ENCODE results near the gene VSX1. TPM values are rescaled to one million over a fixed set of nuclear protein-coding genes. Genes with fewer than 3 reads are reported as not detected.

Gene VSX1
- 0.46 TPM for total RNA-seq

DNA sequence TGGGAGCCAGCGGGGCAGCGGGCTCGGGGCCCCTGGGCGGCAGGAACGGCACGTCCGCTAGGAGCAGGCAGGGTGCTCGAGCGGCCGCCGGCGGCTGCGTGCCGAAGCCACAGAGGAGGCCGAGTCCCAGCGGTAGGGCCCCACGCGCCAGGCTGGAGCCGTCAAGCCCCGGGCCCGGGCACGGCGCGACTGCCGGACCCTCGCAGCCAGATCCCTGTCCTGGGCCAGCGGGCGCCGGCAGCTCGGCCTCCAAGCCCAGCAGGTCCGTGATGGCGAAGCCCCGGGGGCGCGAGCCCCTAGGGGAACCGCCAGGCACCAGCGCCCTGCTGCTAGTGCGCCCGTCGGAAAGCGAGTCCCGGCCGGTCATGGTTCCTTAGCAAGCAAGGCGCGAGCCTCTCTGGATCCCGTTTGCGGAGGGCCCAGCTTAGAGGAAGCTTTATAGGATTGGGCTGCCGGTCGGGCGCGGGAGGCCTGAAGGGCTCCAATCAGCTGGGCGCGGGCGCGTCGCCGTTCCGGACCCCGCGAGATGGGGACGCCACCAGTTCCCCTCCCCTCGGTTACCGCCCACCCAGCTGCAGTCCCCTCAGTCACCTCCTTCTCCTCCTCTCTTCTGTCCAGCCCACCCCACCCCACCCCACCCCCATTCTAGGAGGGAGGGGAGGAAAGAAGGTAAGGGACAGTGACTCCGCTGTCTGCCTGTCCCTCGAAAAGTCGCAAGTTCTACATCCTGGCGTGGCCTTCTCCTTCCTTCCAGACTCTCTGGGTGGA lies at the start of gene VSX1:
VSX1 (minus strand) TSS at position 412 of the 768 bp plus-strand sequence; CDS start at position 367, 45 bp downstream.

DNA sequence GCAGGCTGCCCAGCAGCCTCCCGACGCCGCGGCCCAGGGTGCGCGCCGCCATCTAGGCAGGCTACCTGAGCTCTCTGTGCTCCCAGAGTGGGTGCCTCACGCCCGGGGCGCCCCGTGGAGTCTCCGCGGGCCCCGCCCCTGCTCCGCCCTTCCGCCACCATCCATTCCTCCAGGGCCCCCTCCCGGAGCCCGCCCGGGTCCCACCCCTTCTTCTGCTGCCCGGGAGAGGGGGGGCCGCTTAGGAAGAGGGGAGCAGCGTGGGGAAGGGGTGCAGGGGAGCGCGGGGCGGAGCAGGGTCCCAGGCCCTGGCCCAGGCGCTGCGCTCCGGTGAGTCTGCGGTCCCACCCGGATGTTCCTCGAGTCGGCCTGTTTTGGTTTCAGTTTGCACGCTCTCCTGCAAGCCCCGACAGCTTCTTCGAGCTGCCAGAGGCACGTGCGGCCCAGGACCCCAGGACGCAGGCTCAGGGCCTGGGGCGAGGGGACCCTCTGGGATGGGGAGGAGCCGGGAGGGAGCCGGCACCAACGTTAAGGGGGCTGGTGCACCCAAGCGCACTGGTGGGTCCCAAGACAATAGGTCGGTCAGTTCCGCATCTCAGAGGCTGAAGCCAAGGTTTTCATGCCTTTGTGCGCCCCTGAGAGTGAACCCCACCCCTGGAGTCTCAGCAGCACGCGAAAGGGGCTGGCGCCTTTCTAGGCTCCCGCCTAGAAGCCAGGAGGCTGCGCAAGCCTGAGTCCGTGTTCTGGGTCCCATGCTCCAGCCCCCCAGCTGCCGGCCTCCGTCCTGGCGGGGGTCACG lies 23.7 kb downstream of the VSX1 start, which contains the start of gene ACSS1:
ACSS1 (minus strand) TSS at position 89 of the 796 bp plus-strand sequence; CDS start at position 52, 37 bp downstream.

Other genes with a start within 250 kb of the VSX1 start
- gene CST7, start 132.9 kb downstream of the VSX1 start, total RNA-seq = 0.69 TPM
- 85.6 TPM for gene APMAP, start 89.4 kb downstream of the VSX1 start, total RNA-seq
- 9.9 TPM for gene ACSS1, start 24.0 kb downstream of the VSX1 start, total RNA-seq
- gene ENTPD6, start 113.6 kb upstream of the VSX1 start, total RNA-seq = 64.1 TPM
- 100 TPM for gene PYGB, start 165.9 kb upstream of the VSX1 start, total RNA-seq

Measured in diencephalon (tissue), 1 donor.